ENCODE measurements around the gene VPS4B.

VPS4B gene

GRCh38 chr18:63376538-63376937 lies 45.7 kb downstream of the VPS4B start:
- no peak overlapping the region for H3K4me3 ChIP-seq (ENCODE audit: low read length)
- TF ChIP-seq, protein P1, sequence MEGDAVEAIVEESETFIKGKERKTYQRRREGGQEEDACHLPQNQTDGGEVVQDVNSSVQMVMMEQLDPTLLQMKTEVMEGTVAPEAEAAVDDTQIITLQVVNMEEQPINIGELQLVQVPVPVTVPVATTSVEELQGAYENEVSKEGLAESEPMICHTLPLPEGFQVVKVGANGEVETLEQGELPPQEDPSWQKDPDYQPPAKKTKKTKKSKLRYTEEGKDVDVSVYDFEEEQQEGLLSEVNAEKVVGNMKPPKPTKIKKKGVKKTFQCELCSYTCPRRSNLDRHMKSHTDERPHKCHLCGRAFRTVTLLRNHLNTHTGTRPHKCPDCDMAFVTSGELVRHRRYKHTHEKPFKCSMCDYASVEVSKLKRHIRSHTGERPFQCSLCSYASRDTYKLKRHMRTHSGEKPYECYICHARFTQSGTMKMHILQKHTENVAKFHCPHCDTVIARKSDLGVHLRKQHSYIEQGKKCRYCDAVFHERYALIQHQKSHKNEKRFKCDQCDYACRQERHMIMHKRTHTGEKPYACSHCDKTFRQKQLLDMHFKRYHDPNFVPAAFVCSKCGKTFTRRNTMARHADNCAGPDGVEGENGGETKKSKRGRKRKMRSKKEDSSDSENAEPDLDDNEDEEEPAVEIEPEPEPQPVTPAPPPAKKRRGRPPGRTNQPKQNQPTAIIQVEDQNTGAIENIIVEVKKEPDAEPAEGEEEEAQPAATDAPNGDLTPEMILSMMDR (conservative IDR thresholded peaks at IDR 0.05; ENCODE audit: low read length) = no peak
- DNase-seq (ENCODE audit: low read depth) = peak; percentile 81

GRCh38 chr18:63374540-63374939 lies 47.7 kb downstream of the VPS4B start:
- DNase-seq (ENCODE audit: low read depth) = peak; percentile 40
- TF ChIP-seq, protein P1 (conservative IDR thresholded peaks at IDR 0.05; ENCODE audit: low read length) = no peak
- no peak overlapping the region for H3K4me3 ChIP-seq (ENCODE audit: low read length)

GRCh38 chr18:63373161-63373560 lies 49.1 kb downstream of the VPS4B start:
- TF ChIP-seq, protein P1 (conservative IDR thresholded peaks at IDR 0.05; ENCODE audit: low read length) = no peak
- H3K4me3 ChIP-seq (ENCODE audit: low read length) = no peak overlapping the region
- no peak for DNase-seq (ENCODE audit: low read depth)

GRCh38 chr18:63368611-63369010 lies 53.7 kb downstream of the VPS4B start:
- H3K4me3 ChIP-seq (ENCODE audit: low read length) = peak overlapping the region; percentile 88
- DNase-seq (ENCODE audit: low read depth) = peak; percentile 19
- TF ChIP-seq, protein P1 (conservative IDR thresholded peaks at IDR 0.05; ENCODE audit: low read length) = no peak

DNA sequence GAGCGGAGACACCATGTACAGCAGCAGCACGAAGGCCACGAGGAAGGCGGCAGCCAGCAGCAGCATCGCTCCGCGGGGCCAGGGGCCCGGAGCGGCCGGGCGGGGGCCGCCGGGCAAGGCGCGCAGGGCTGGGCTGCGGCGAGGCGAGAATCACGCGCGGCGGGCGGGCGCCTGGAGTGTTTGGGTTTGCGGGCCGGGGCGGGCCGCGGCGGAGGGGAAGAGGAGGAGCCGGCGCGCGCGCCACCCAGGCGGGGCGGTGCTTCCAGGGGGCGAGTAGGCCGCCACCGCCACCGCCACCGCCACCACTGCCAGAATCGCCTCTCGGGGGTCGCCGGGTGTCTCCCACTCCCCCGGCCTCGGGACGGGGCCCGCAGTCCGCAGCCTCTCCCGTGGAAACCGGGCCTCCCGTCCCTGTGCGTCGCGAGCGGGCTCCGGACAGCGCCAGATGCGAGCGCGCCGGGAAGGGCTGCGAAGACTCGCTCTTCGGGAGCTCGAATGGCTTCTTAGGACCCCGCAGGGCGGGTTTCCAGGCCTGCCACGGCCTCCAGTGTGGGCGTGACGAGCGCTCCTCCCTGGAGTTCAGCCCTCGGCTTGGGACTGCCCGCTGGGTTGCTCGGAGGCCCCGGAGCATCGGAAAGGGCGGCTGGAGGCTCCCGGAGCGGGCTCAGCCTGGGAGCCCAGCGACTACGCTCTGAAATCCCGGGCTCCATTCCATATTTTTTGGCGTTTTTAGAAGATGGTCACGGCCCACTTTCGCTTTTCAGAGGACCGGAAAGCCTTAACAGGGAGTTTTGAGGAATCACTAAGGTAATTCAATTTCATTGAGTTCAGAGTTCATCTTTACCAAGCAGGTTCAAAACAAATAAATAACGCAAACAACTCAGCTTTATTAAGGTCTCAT lies 55.0 kb downstream of the VPS4B start, which contains the start of gene KDSR:
TSS of gene KDSR (minus strand) at position 154 of the 901 bp plus-strand sequence. CDS start at position 66, 88 bp downstream.
- H3K4me3 ChIP-seq (ENCODE audit: low read length) = peak within 1 kb of the TSS; percentile 88
- TF ChIP-seq, protein P1 (conservative IDR thresholded peaks at IDR 0.05; ENCODE audit: low read length) = no peak
- peak; percentile 99 for DNase-seq (ENCODE audit: low read depth)

DNA sequence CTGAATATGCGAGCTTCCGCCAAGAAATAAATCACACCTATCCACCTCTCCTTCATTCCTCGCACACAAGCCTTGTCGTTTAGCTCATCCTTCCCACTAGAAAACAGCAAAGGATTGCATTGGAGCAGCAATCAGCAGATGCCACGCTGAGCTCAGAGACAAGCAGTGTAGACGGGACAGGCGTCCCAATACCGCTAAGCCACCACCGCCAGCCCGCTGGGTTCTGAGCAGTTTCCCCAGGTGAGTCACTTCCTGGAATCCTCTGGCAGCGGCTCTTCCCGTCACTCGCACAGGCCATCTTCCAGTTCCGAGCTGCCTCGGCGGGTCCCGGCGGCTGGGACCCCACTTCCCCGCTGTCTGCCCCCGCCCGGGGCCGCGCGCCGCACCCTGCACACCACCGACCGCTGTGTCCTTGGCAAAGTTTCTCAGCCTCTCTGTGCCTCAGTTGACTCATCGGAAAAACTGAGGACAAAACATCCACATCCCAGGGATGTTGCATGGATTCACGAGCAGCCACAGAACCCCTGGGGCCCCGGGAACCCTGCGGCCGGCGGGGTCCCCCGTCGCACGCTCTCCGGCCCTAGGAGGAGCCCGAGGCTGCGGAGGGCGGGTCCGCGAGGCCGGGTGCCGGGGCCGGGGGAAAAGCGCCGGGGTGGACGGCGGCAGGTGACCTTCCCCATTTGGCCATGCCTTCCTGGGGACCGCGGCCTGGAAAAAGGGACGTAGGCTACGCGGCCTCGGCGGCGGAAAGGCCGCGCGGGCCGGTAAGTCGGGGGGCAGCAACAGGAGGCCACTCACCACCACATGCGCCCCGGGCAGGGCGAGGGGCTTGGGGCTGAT lies 55.8 kb downstream of the VPS4B start:
- TF ChIP-seq, protein P1 (conservative IDR thresholded peaks at IDR 0.05; ENCODE audit: low read length) = no peak
- H3K4me3 ChIP-seq (ENCODE audit: low read length) = peak overlapping the region; percentile 82
- DNase-seq (ENCODE audit: low read depth) = peak; percentile 65
